ENCODE data around the gene PLA2G3. TPM values are rescaled to one million over a fixed set of nuclear protein-coding genes. Genes with fewer than 3 reads are reported as not detected.

PLA2G3 gene
- not detected in 2 replicates for total RNA-seq

DNA sequence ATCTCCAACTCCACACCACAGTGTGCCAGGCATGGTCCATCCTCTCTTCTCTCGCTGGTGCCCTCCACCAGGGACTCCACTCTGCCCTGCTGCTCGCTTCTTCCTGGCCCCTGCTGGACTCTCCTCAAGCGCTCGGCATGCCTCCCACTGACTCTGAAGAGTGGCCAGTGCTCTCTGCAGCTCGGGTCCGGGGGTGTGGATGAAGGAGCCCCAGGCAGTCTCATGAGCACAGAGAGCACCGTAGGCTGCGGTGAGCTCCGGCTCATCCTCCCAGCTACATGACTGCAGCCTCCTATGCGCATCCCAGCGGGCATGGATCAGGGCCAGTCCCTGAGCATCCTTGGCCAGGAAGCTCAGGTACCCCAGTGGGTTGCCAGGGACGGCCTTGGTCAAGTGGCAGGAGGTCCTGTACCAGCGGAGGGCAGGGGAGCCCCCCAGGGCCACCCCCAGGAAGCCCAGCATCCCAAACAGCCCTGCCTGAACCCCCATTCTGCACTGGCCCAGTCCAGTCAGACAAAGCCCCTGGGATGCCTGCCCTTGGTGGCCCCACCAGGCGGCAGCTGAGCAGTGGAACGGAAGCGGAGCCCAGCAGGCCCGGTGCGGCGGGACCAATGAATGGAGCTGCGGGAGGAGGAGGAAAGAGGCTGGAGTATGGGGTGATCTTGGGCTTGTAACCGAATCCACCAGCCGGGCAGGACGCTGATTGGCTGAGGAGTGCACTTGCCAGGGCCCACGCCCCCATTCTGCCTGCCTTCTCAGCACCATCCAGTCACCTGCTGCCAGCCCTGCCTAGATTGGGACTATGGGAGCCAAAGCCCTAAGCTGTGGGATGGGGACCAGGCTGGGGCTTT, at the start of gene PLA2G3:
Gene PLA2G3, minus strand, starts transcription at position 643 of the 851 bp plus-strand sequence. Its CDS starts 154 bp downstream, at position 489.

DNA sequence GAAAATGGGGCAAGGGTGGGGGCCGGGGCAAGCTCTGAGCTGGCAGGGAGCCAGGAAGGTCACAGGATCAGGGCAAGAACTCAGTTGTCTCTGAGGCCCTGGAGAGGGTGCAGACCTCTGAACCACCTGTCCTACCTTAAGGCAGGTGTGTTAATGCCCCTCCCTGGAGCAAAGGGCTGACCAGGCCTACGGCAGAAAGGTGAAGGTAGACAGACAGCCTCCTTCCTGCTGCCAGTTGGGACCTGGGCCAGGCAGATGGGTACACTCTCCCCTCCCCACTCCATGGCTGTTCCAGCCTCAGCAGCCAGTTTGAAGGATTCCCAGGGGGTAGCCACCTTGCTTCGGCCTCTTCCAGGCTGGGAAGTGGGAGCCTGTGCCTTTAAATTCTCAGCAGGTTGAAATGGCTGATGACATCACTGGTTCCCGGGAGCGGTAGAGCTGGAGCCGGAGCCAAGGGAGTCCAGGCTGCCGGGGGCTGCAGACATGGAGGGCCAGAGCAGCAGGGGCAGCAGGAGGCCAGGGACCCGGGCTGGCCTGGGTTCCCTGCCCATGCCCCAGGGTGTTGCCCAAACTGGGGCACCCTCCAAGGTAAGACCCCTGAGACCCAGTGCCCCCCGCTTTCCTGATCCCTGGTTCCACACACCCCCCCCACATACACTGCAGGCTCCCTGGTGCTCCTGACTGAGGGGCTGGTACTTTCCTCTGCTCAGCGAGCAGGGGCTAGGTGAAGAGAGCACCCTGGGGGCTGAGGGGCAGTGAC, 17.6 kb downstream of the PLA2G3 start, which contains the start of gene INPP5J:
Gene INPP5J, plus strand, starts transcription at position 435 of the 760 bp plus-strand sequence. Its CDS starts 49 bp downstream, at position 484.

GRCh38 chr22:31107178-31107893, 33.0 kb downstream of the PLA2G3 start, which contains the start of gene SELENOM:
Gene SELENOM (minus strand): TSS chr22:31107568. CDS start chr22:31107505, 63 bp downstream.

Other genes with a start within 250 kb of the PLA2G3 start
- gene MORC2, start 171.7 kb downstream of the PLA2G3 start, total RNA-seq = 11.3 and 16.3 TPM in 2 replicates
- gene TUG1, start 171.2 kb downstream of the PLA2G3 start, total RNA-seq = 31.9 and 36.2 TPM in 2 replicates
- gene SMTN, start 59.2 kb downstream of the PLA2G3 start, total RNA-seq = 101 and 248 TPM in 2 replicates
- 80.7 and 176 TPM in 2 replicates for gene SELENOM, start 32.9 kb downstream of the PLA2G3 start, total RNA-seq
- gene INPP5J, start 17.5 kb downstream of the PLA2G3 start, total RNA-seq = under 0.01 TPM in 1 of 2 replicates, not detected in the other
- 15.7 and 38.1 TPM in 2 replicates for gene RNF185, start 19.7 kb upstream of the PLA2G3 start, total RNA-seq
- 22.8 and 35.2 TPM in 2 replicates for gene LIMK2, start 71.8 kb upstream of the PLA2G3 start, total RNA-seq
- gene PIK3IP1, start 152.0 kb upstream of the PLA2G3 start, total RNA-seq = 7.9 and 35.0 TPM in 2 replicates
- gene PATZ1, start 205.8 kb upstream of the PLA2G3 start, total RNA-seq = 7.6 and 10.0 TPM in 2 replicates

Measured in regular cardiac myocyte (primary cell).